Mucosa of stomach (tissue), 1 donor: ENCODE data around the gene PPFIBP2.

Experiments
- H3K27me3 ChIP-seq: one replicate; pipeline ENCODE4 v1.7.0; 2013; ENCODE audit warnings: mild to moderate bottlenecking, low read length; ENCODE audit not compliant: control insufficient read depth, insufficient read depth
- H3K36me3 ChIP-seq: one replicate; pipeline ENCODE4 v1.7.0; 2013; ENCODE audit warnings: low read length; ENCODE audit not compliant: control insufficient read depth, insufficient read depth
- H3K4me1 ChIP-seq: one replicate; pipeline ENCODE4 v1.7.0; 2013; ENCODE audit warnings: mild to moderate bottlenecking, low read length; ENCODE audit not compliant: control insufficient read depth, insufficient read depth
- H3K4me3 ChIP-seq: one replicate; pipeline ENCODE4 v1.7.0; 2013; ENCODE audit warnings: low read length
- H3K9ac ChIP-seq: one replicate; pipeline ENCODE4 v1.7.0; 2013; ENCODE audit warnings: mild to moderate bottlenecking, low read length, moderate library complexity
- H3K9me3 ChIP-seq: one replicate; pipeline ENCODE4 v1.7.0; 2013; ENCODE audit warnings: mild to moderate bottlenecking, low read length, moderate library complexity; ENCODE audit not compliant: control insufficient read depth
- donor health status: Pancreatic carcinoma.

The PPFIBP2 gene

GRCh38 chr11:7567311-7567710, 53.5 kb downstream of the PPFIBP2 start:
- H3K4me3 ChIP-seq = no peak overlapping the region
- H3K9ac ChIP-seq = no peak overlapping the region
- no peaks in the 10 kb centered on the region for H3K9me3 ChIP-seq
- H3K36me3 ChIP-seq = no peaks in the 10 kb centered on the region
- H3K4me1 ChIP-seq = peaks cover 9% of the 10 kb centered on the region
- no peaks in the 10 kb centered on the region for H3K27me3 ChIP-seq

- Histone ChIP-seq H3K9ac (no peak overlapping the region), H3K4me1 (peaks cover 27% of the 10 kb centered on the region)
Observed at GRCh38 chr11:7569044-7569443, 55.2 kb downstream of the PPFIBP2 start.

GRCh38 chr11:7570241-7570640, 56.4 kb downstream of the PPFIBP2 start:
- Histone ChIP-seq H3K9ac (no peak overlapping the region), H3K27me3 (no peaks in the 10 kb centered on the region), H3K9me3 (no peaks in the 10 kb centered on the region), H3K4me1 (peaks cover 39% of the 10 kb centered on the region), H3K36me3 (no peaks in the 10 kb centered on the region), H3K4me3 (no peak overlapping the region)

More at GRCh38 chr11:7569044-7569443, 55.2 kb downstream of the PPFIBP2 start:
- H3K4me3 ChIP-seq = no peak overlapping the region
- no peaks in the 10 kb centered on the region for H3K9me3 ChIP-seq
- no peaks in the 10 kb centered on the region for H3K27me3 ChIP-seq
- H3K36me3 ChIP-seq = no peaks in the 10 kb centered on the region

- no peaks in the 10 kb centered on the region for H3K36me3 ChIP-seq
- H3K4me3 ChIP-seq = no peak overlapping the region
- H3K27me3 ChIP-seq = no peaks in the 10 kb centered on the region
- peaks cover 47% of the 10 kb centered on the region for H3K4me1 ChIP-seq
- no peak overlapping the region for H3K9ac ChIP-seq
- H3K9me3 ChIP-seq = no peaks in the 10 kb centered on the region
Observed at GRCh38 chr11:7570938-7571521, 57.2 kb downstream of the PPFIBP2 start.

- Histone ChIP-seq H3K27me3 (no peaks in the 10 kb centered on the region), H3K36me3 (no peaks in the 10 kb centered on the region), H3K4me1 (peaks cover 52% of the 10 kb centered on the region), H3K4me3 (no peak overlapping the region), H3K9me3 (no peaks in the 10 kb centered on the region), H3K9ac (no peak overlapping the region)
Observed at GRCh38 chr11:7571640-7572000, 57.8 kb downstream of the PPFIBP2 start.

- peak overlapping the region; percentile 47 for H3K9ac ChIP-seq
- peaks cover 57% of the 10 kb centered on the region for H3K4me1 ChIP-seq
- H3K9me3 ChIP-seq = no peaks in the 10 kb centered on the region
- no peaks in the 10 kb centered on the region for H3K36me3 ChIP-seq
- H3K4me3 ChIP-seq = no peak overlapping the region
- no peaks in the 10 kb centered on the region for H3K27me3 ChIP-seq
Observed at GRCh38 chr11:7572001-7572712, 58.4 kb downstream of the PPFIBP2 start.

- Histone ChIP-seq H3K27me3 (no peaks in the 10 kb centered on the region), H3K9ac (no peak overlapping the region), H3K4me3 (no peak overlapping the region), H3K9me3 (no peaks in the 10 kb centered on the region), H3K36me3 (no peaks in the 10 kb centered on the region), H3K4me1 (peaks cover 67% of the 10 kb centered on the region)
Observed at GRCh38 chr11:7573193-7573557, 59.4 kb downstream of the PPFIBP2 start.

GRCh38 chr11:7573558-7574296, 59.9 kb downstream of the PPFIBP2 start:
- peaks cover 72% of the 10 kb centered on the region for H3K4me1 ChIP-seq
- no peaks in the 10 kb centered on the region for H3K27me3 ChIP-seq
- H3K9me3 ChIP-seq = no peaks in the 10 kb centered on the region
- H3K9ac ChIP-seq = peak overlapping the region; percentile 27
- H3K4me3 ChIP-seq = peak overlapping the region; percentile 18
- no peaks in the 10 kb centered on the region for H3K36me3 ChIP-seq

- Histone ChIP-seq H3K9ac (no peak overlapping the region), H3K36me3 (no peaks in the 10 kb centered on the region), H3K9me3 (no peaks in the 10 kb centered on the region), H3K4me3 (peak overlapping the region; percentile 18), H3K4me1 (peaks cover 78% of the 10 kb centered on the region), H3K27me3 (no peaks in the 10 kb centered on the region)
Observed at GRCh38 chr11:7574491-7575130, 60.8 kb downstream of the PPFIBP2 start.

GRCh38 chr11:7575841-7576725, 62.3 kb downstream of the PPFIBP2 start:
- Histone ChIP-seq H3K9ac (peak overlapping the region; percentile 72), H3K9me3 (no peaks in the 10 kb centered on the region), H3K36me3 (no peaks in the 10 kb centered on the region), H3K27me3 (no peaks in the 10 kb centered on the region), H3K4me1 (peaks cover 78% of the 10 kb centered on the region), H3K4me3 (peak overlapping the region; percentile 44)

GRCh38 chr11:7576726-7577290, 63.0 kb downstream of the PPFIBP2 start:
- no peaks in the 10 kb centered on the region for H3K27me3 ChIP-seq
- peak overlapping the region; percentile 44 for H3K4me3 ChIP-seq
- peaks cover 73% of the 10 kb centered on the region for H3K4me1 ChIP-seq
- peak overlapping the region; percentile 72 for H3K9ac ChIP-seq
- H3K36me3 ChIP-seq = no peaks in the 10 kb centered on the region
- no peaks in the 10 kb centered on the region for H3K9me3 ChIP-seq
